NB4 (cell line): ENCODE data around the gene ABCG1.

Experiments
- MYC ChIP-seq: IDR thresholded peaks from 2 replicates; pipeline ENCODE4 v1.6.1; 2011; ENCODE audit warnings: low read depth, low read length
- POLR2A ChIP-seq: IDR thresholded peaks from 2 replicates; pipeline ENCODE4 v1.6.1; 2011; ENCODE audit warnings: mild to moderate bottlenecking; ENCODE audit not compliant: insufficient read length; ENCODE audit errors: extremely low read depth
- TF ChIP-seq, protein P1 (sequence below): IDR thresholded peaks from one replicate; pipeline ENCODE4 v1.5.1; 2012; ENCODE audit warnings: low read depth, low read length

DNA sequence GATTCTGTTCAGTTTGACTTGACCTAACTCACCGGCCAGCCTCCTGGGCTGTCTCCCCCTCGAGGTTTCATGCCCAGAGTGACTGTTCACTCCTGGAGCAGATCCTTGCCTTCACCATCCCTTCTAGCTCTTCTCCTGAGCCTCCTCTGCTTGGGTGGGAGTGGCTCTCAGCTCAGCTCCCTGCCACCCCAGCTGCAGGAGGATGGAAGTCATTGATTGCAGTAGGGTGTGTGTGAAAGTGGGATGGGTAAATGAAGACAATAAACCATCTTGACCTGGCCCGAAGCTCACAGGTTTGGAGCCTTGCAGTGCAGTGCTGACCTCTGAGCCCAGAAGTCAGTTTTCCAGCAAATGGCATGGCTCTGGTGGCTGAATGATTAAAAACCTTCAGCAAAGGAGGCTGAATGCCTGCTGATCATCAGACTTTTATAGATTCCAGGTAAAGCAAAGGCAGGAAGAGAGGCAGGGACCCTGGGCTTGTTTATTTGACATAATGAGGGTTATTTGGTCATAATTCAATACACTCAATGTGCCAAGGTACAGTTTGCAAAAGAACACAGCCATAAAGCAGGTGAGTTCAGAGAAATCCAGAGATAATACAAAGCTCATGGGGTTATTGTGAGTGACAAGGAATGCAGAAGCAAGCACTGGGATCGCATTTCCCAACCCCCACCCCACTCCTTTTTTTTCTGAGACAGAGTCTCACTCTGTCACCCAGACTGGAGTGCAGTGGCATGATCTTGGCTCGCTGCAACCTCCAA lies 113.8 kb downstream of the ABCG1 start:
- TF ChIP-seq, protein P1, sequence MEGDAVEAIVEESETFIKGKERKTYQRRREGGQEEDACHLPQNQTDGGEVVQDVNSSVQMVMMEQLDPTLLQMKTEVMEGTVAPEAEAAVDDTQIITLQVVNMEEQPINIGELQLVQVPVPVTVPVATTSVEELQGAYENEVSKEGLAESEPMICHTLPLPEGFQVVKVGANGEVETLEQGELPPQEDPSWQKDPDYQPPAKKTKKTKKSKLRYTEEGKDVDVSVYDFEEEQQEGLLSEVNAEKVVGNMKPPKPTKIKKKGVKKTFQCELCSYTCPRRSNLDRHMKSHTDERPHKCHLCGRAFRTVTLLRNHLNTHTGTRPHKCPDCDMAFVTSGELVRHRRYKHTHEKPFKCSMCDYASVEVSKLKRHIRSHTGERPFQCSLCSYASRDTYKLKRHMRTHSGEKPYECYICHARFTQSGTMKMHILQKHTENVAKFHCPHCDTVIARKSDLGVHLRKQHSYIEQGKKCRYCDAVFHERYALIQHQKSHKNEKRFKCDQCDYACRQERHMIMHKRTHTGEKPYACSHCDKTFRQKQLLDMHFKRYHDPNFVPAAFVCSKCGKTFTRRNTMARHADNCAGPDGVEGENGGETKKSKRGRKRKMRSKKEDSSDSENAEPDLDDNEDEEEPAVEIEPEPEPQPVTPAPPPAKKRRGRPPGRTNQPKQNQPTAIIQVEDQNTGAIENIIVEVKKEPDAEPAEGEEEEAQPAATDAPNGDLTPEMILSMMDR, result no peak
- TF ChIP-seq POLR2A (no peak), MYC (no peak)
